Measurements from ENCODE around the gene INTS3.

INTS3 gene

GRCh38 chr1:153727463-153728304 lies at the start of gene INTS3:
INTS3 (plus strand) TSS chr1:153728050; CDS start chr1:153728635, 585 bp downstream.
- DNase-seq = peak; percentile 99

- peak; percentile 33 for DNase-seq
These were observed 49.1 kb upstream of the INTS3 start, which contains the start of gene NPR1 for GRCh38 chr1:153678519-153679336. NPR1 (plus strand) TSS chr1:153678688; CDS start chr1:153679109, 421 bp downstream.

GRCh38 chr1:153679337-153680119 lies 48.3 kb upstream of the INTS3 start:
- DNase-seq = no peak

GRCh38 chr1:153680120-153680403 lies 47.8 kb upstream of the INTS3 start:
- no peak for DNase-seq

GRCh38 chr1:153682730-153683129 lies 45.1 kb upstream of the INTS3 start:
- no peak for DNase-seq

GRCh38 chr1:153683854-153684253 lies 44.0 kb upstream of the INTS3 start:
- no peak for DNase-seq

GRCh38 chr1:153684892-153685291 lies 43.0 kb upstream of the INTS3 start:
- no peak for DNase-seq

- no peak for DNase-seq
These were observed 42.1 kb upstream of the INTS3 start for GRCh38 chr1:153685544-153686340.

- DNase-seq = no peak
These were observed 40.3 kb upstream of the INTS3 start for GRCh38 chr1:153687346-153688125.

GRCh38 chr1:153688276-153688675 lies 39.6 kb upstream of the INTS3 start:
- no peak for DNase-seq

GRCh38 chr1:153688736-153689328 lies 39.0 kb upstream of the INTS3 start:
- DNase-seq = no peak

- no peak for DNase-seq
These were observed 34.4 kb upstream of the INTS3 start for GRCh38 chr1:153693466-153693865.

- DNase-seq = no peak
These were observed 31.1 kb upstream of the INTS3 start for GRCh38 chr1:153696741-153697140.

- DNase-seq = no peak
These were observed 30.4 kb upstream of the INTS3 start for GRCh38 chr1:153697191-153698019.

GRCh38 chr1:153698020-153698922 lies 29.6 kb upstream of the INTS3 start:
- no peak for DNase-seq

GRCh38 chr1:153698923-153699714 lies 28.7 kb upstream of the INTS3 start:
- no peak for DNase-seq

GRCh38 chr1:153699768-153700167 lies 28.1 kb upstream of the INTS3 start:
- DNase-seq = no peak

GRCh38 chr1:153705484-153705883 lies 22.4 kb upstream of the INTS3 start:
- no peak for DNase-seq

Measured in NCI-H2171 (cell line).